ENCODE results near the gene STK24.

STK24 gene

GRCh38 chr13:98441056-98441676 is 135.7 kb downstream of the STK24 start:
- Histone ChIP-seq H3K27me3 (ENCODE audit: control insufficient read depth in 1 of 2, insufficient read depth in 2 of 2, low read length in 2 of 2) (no peaks in the 10 kb centered on the region), H3K9ac (ENCODE audit: low read length) (no peak overlapping the region), H3K4me1 (ENCODE audit: insufficient read depth, low read length) (no peaks in the 10 kb centered on the region), H3K27ac (ENCODE audit: low read depth, low read length) (no peak overlapping the region), H3K36me3 (ENCODE audit: insufficient read depth, low read length) (peaks cover 17% of the 10 kb centered on the region), H3K9me3 (ENCODE audit: low read length) (no peaks in the 10 kb centered on the region), H3K4me3 (ENCODE audit: low read depth in 1 of 2, low read length in 2 of 2) (no peak overlapping the region)

GRCh38 chr13:98440390-98441055 is 136.4 kb downstream of the STK24 start:
- no peaks in the 10 kb centered on the region for H3K4me1 ChIP-seq (ENCODE audit: insufficient read depth, low read length)
- no peak overlapping the region for H3K27ac ChIP-seq (ENCODE audit: low read depth, low read length)
- peaks cover 15% of the 10 kb centered on the region for H3K36me3 ChIP-seq (ENCODE audit: insufficient read depth, low read length)
- H3K9ac ChIP-seq (ENCODE audit: low read length): no peak overlapping the region
- H3K27me3 ChIP-seq (ENCODE audit: control insufficient read depth in 1 of 2, insufficient read depth in 2 of 2, low read length in 2 of 2): no peaks in the 10 kb centered on the region
- no peak overlapping the region for H3K4me3 ChIP-seq (ENCODE audit: low read depth in 1 of 2, low read length in 2 of 2)
- H3K9me3 ChIP-seq (ENCODE audit: low read length): no peaks in the 10 kb centered on the region

DNA sequence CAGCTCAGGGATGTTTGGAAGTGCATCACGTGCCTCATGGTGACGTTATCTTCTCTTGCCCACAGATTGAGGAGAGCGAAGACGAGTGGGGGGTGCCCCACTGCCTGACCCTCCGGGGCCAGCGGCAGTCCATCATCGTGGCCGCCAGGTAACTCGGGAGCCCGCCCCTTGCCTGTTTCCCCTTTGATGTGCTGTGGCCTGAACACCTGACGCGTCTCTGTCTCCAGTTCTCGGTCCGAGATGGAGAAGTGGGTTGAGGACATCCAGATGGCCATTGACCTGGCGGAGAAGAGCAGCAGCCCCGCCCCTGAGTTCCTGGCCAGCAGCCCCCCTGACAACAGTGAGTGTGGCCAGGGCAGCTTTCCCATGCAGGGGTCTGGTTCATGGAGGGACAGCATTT is 137.0 kb downstream of the STK24 start:
- no peak overlapping the region for H3K27ac ChIP-seq (ENCODE audit: low read depth, low read length)
- no peaks in the 10 kb centered on the region for H3K27me3 ChIP-seq (ENCODE audit: control insufficient read depth in 1 of 2, insufficient read depth in 2 of 2, low read length in 2 of 2)
- H3K4me1 ChIP-seq (ENCODE audit: insufficient read depth, low read length): no peaks in the 10 kb centered on the region
- no peak overlapping the region for H3K4me3 ChIP-seq (ENCODE audit: low read depth in 1 of 2, low read length in 2 of 2)
- H3K36me3 ChIP-seq (ENCODE audit: insufficient read depth, low read length): peaks cover 15% of the 10 kb centered on the region
- H3K9me3 ChIP-seq (ENCODE audit: low read length): no peaks in the 10 kb centered on the region
- H3K9ac ChIP-seq (ENCODE audit: low read length): no peak overlapping the region

DNA sequence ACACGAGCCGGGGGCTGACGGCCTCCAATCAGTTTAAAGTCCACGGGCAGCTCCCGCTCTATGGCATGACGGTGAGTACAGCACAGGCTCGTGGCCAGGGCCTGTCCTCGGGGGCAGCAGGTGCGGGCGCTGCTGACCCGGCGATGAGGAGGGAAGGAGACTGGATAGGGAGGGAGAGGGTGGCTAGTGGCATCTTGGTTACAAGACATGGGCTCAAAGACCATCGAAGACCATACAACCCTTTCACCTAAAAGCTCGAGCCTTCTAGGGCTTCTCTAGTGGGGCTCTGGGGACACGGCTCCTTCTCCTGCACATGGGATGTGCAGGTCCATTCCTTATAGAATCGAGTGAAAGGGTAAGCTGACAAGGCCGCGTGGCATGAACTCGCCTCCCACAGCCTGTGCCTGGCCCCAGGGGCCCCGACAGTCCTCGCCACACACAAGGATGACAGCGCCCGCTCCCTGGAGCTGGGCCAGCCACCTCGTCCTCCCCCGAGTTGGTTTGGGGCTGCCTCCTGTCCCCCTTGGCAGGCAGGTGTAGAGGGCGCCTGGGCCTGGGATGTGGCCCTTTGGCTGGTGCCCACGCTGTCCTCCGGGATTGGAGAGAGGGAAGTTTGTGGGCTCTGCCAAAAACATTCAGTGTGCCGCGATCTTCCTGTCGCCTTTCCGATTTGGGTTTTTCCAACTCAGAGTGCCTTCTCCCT is 137.6 kb downstream of the STK24 start:
- H3K9me3 ChIP-seq (ENCODE audit: low read length): no peaks in the 10 kb centered on the region
- no peak overlapping the region for H3K9ac ChIP-seq (ENCODE audit: low read length)
- H3K36me3 ChIP-seq (ENCODE audit: insufficient read depth, low read length): peaks cover 15% of the 10 kb centered on the region

GRCh38 chr13:98438246-98439125 is 138.4 kb downstream of the STK24 start:
- Histone ChIP-seq H3K4me1 (ENCODE audit: insufficient read depth, low read length) (no peaks in the 10 kb centered on the region), H3K9ac (ENCODE audit: low read length) (no peak overlapping the region), H3K4me3 (ENCODE audit: low read depth in 1 of 2, low read length in 2 of 2) (no peak overlapping the region), H3K36me3 (ENCODE audit: insufficient read depth, low read length) (peaks cover 15% of the 10 kb centered on the region), H3K27ac (ENCODE audit: low read depth, low read length) (no peak overlapping the region), H3K9me3 (ENCODE audit: low read length) (no peaks in the 10 kb centered on the region), H3K27me3 (ENCODE audit: control insufficient read depth in 1 of 2, insufficient read depth in 2 of 2, low read length in 2 of 2) (no peaks in the 10 kb centered on the region)

More for the DNA sequence above, 137.6 kb downstream of the STK24 start:
- H3K4me1 ChIP-seq (ENCODE audit: insufficient read depth, low read length): no peaks in the 10 kb centered on the region
- no peak overlapping the region for H3K27ac ChIP-seq (ENCODE audit: low read depth, low read length)
- no peaks in the 10 kb centered on the region for H3K27me3 ChIP-seq (ENCODE audit: control insufficient read depth in 1 of 2, insufficient read depth in 2 of 2, low read length in 2 of 2)
- H3K4me3 ChIP-seq (ENCODE audit: low read depth in 1 of 2, low read length in 2 of 2): no peak overlapping the region

DNA sequence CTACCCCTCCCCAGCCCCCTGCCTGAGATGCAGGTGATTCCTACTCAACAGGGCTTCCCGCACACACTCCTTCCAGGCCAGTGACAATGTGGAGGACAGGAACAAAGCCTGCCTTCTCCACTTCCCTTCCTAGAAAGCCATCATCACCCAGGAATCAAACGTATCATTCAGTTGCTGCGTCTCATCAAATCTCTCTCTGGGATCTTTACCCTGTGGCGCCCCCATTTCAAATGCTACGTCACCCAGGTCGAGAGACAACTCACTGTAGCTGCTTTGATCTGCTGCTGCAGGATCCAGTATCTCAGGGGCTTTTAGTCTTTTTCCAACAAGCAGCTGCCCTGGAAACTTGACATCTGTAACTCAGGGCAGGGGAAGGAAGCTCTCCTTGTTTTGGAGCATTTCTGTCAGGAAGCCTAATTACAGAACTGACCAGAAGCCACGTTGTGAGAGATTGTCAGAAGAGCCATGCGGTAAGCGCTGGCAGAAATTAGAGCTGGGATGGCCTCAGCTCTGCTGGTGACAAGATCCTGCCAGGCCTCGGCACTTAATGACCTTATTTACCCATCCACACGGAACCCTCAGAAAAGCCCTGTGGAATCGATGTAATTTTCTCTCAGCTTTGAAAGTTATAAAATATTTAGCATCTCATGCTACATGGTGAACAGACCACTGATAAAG is 140.5 kb downstream of the STK24 start:
- H3K4me1 ChIP-seq (ENCODE audit: insufficient read depth, low read length): no peaks in the 10 kb centered on the region
- H3K9me3 ChIP-seq (ENCODE audit: low read length): no peaks in the 10 kb centered on the region
- no peak overlapping the region for H3K9ac ChIP-seq (ENCODE audit: low read length)
- H3K4me3 ChIP-seq (ENCODE audit: low read depth in 1 of 2, low read length in 2 of 2): no peak overlapping the region
- H3K27me3 ChIP-seq (ENCODE audit: control insufficient read depth in 1 of 2, insufficient read depth in 2 of 2, low read length in 2 of 2): no peaks in the 10 kb centered on the region
- H3K27ac ChIP-seq (ENCODE audit: low read depth, low read length): no peak overlapping the region
- H3K36me3 ChIP-seq (ENCODE audit: insufficient read depth, low read length): peaks cover 20% of the 10 kb centered on the region

DNA sequence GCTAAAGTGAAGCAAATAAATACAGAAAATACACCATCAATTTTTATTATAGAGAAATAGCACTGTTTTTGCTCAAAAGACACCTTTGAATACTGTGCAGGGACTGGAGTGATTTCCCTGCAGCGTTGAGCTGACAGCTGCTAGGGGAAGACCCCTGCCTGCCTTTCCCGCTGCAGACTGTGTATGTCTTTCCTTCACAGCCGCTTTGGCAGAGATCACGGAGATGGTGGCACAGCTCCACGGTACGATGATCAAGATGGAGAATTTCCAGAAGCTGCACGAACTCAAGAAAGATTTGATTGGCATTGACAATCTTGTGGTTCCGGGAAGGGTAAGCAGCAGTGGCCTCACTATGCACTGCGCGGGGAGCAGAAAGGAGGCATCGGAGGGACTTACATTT is 141.5 kb downstream of the STK24 start:
- H3K27ac ChIP-seq (ENCODE audit: low read depth, low read length): no peak overlapping the region
- H3K4me1 ChIP-seq (ENCODE audit: insufficient read depth, low read length): no peaks in the 10 kb centered on the region

GRCh38 chr13:98434060-98434459 is 142.8 kb downstream of the STK24 start:
- no peaks in the 10 kb centered on the region for H3K4me1 ChIP-seq (ENCODE audit: insufficient read depth, low read length)
- no peaks in the 10 kb centered on the region for H3K9me3 ChIP-seq (ENCODE audit: low read length)
- H3K4me3 ChIP-seq (ENCODE audit: low read depth in 1 of 2, low read length in 2 of 2): no peak overlapping the region
- H3K27me3 ChIP-seq (ENCODE audit: control insufficient read depth in 1 of 2, insufficient read depth in 2 of 2, low read length in 2 of 2): no peaks in the 10 kb centered on the region
- H3K9ac ChIP-seq (ENCODE audit: low read length): no peak overlapping the region
- no peak overlapping the region for H3K27ac ChIP-seq (ENCODE audit: low read depth, low read length)
- H3K36me3 ChIP-seq (ENCODE audit: insufficient read depth, low read length): peaks cover 11% of the 10 kb centered on the region

More for the DNA sequence above, 141.5 kb downstream of the STK24 start:
- Histone ChIP-seq H3K36me3 (ENCODE audit: insufficient read depth, low read length) (peaks cover 14% of the 10 kb centered on the region), H3K27me3 (ENCODE audit: control insufficient read depth in 1 of 2, insufficient read depth in 2 of 2, low read length in 2 of 2) (no peaks in the 10 kb centered on the region), H3K9ac (ENCODE audit: low read length) (no peak overlapping the region), H3K9me3 (ENCODE audit: low read length) (no peaks in the 10 kb centered on the region), H3K4me3 (ENCODE audit: low read depth in 1 of 2, low read length in 2 of 2) (no peak overlapping the region)

DNA sequence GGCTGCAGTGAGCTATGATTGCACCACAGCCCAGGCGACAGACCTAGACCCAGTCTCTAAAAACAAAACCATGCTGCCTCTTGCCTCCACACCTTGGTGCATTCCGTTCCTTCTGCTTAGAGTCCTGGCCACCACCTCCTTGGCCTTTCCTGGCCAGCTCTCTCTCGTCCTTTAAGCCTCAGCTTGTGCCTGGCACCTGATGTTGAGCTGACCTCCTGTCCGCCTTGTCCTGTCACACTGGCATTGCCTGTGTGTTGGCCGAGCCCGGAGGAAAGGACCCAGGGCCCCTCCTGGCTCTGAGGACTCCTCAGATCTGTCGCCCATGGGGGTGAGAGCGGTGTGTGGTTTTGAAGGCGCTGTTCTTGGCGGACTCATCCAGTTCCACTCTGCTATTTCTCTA is 143.3 kb downstream of the STK24 start:
- no peak overlapping the region for H3K27ac ChIP-seq (ENCODE audit: low read depth, low read length)
- H3K9me3 ChIP-seq (ENCODE audit: low read length): no peaks in the 10 kb centered on the region
- H3K4me3 ChIP-seq (ENCODE audit: low read depth in 1 of 2, low read length in 2 of 2): no peak overlapping the region
- H3K4me1 ChIP-seq (ENCODE audit: insufficient read depth, low read length): no peaks in the 10 kb centered on the region
- peaks cover 11% of the 10 kb centered on the region for H3K36me3 ChIP-seq (ENCODE audit: insufficient read depth, low read length)
- H3K27me3 ChIP-seq (ENCODE audit: control insufficient read depth in 1 of 2, insufficient read depth in 2 of 2, low read length in 2 of 2): no peaks in the 10 kb centered on the region
- no peak overlapping the region for H3K9ac ChIP-seq (ENCODE audit: low read length)

DNA sequence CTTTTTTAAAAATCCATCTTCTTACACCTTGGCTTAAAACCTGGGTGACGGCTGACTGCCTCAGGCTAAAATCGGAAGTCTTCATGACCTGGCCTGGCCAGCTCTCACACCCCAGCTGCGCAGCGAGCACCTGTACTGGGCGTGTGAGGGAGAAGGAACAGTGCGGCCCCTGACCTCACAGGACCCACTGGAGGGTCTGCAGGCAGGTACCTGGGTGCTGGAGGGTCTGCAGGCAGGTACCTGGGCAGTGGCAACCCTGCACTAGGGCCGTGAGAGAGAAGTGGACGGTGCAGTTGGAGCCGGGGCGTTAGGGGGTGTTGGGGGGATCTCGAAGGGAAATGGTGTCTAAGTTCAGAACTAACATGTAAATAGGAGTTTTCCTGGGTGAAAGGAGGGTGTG is 144.3 kb downstream of the STK24 start:
- no peaks in the 10 kb centered on the region for H3K9me3 ChIP-seq (ENCODE audit: low read length)
- H3K9ac ChIP-seq (ENCODE audit: low read length): no peak overlapping the region
- H3K27ac ChIP-seq (ENCODE audit: low read depth, low read length): no peak overlapping the region
- no peaks in the 10 kb centered on the region for H3K4me1 ChIP-seq (ENCODE audit: insufficient read depth, low read length)
- H3K4me3 ChIP-seq (ENCODE audit: low read depth in 1 of 2, low read length in 2 of 2): no peak overlapping the region
- H3K27me3 ChIP-seq (ENCODE audit: control insufficient read depth in 1 of 2, insufficient read depth in 2 of 2, low read length in 2 of 2): no peaks in the 10 kb centered on the region
- peaks cover 11% of the 10 kb centered on the region for H3K36me3 ChIP-seq (ENCODE audit: insufficient read depth, low read length)

Measured in muscle layer of colon (tissue), 2 donors.